Measurements from ENCODE around the gene SLC37A1. TPM values are rescaled to one million over a fixed set of nuclear protein-coding genes. Genes with fewer than 3 reads are reported as not detected.
A peak's percentile ranks its signal among the peaks of the same experiment; 100 is the strongest.

The SLC37A1 gene
- total and polyA plus RNA-seq, 2 of the 13 experiments (the other 11 are each of a cell fraction or from before 2014, with no cell fraction given): 0.22 to 0.40 TPM

DNA sequence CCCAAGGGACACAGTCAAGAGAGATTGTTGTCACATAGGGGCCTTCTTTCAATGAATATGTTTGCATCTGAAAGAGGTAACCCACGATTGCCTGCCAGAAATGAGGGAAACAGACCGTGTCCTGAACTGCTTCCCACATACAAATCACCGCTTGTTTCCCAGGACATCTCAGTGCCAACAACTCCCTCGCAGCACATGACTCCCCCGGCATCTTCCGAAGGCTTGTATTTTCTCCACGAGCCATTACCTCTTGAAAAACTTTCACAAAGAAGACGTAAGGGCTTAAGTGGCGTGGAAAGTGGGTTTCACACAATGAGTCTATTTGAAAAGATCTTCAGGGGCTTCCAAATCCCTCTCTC, 108.1 kb downstream of the SLC37A1 start:
- CTCF ChIA-PET (ENCODE audit: low intra/inter-chr PET ratio, low total read pairs): no interaction called here

DNA sequence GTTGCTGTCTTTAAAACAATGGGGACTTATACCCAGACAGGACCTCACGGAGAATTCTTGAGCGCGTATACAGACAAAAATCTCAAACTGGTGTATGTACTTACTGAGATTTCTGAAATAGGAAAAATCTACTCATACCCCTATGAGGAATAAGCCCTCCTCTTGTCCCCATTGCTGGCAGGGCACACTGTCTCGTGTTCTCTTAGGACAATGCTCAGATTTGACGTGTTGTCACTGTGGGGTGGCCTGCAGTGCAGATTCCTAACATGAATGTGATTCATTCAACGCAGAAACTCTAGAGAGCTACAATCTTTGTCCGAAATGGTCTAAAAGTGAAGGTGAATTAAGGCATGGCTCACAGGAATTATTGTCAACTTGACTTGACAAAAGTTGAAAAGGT, 108.6 kb downstream of the SLC37A1 start:
- DNase-seq (ENCODE audit: low spot score): no peak
- peaks cover 2 to 21% of the 10 kb centered on the region in 2 experiments; a peak in 3 of 5 replicates for H3K27me3 ChIP-seq (ENCODE audit: control insufficient read depth in 1 of 2, insufficient read depth in 2 of 2, low read length in 2 of 2)
- no peak for FAIRE-seq
- H3K9me3 ChIP-seq (ENCODE audit: low read length): no peaks in the 10 kb centered on the region
- peaks cover 62% of the 10 kb centered on the region for H3K4me1 ChIP-seq (ENCODE audit: insufficient read depth, low read length)
- no TSS peak for BruUV-seq (replicated peaks)
- H3K79me2 ChIP-seq (ENCODE audit: insufficient read depth, low read length): no peaks in the 10 kb centered on the region
- intact Hi-C loops (cut with micrococcal nuclease; ENCODE audit: unreplicated experiment): no loop called here
- 88% methylated on average over 7 of the region's 7 CpGs for WGBS (ENCODE audit: low lambda C conversion rate)
- H3K4me3 ChIP-seq (replicated peaks in 1 of 3; ENCODE audit: insufficient read depth in 1 of 3, low read depth in 2 of 3, low read length in 3 of 3): no peak overlapping the region
- H3K27ac ChIP-seq (ENCODE audit: extremely low read length, insufficient read depth, low read length): no peak overlapping the region
- no peaks in the 10 kb centered on the region for H3K36me3 ChIP-seq (replicated peaks in 1 of 2; ENCODE audit: control insufficient read depth in 1 of 2, insufficient read depth in 2 of 2, low read length in 2 of 2)
- no peak for ATAC-seq
- CTCF ChIA-PET (ENCODE audit: low intra/inter-chr PET ratio, low total read pairs): no interaction called here
- H3K4me2 ChIP-seq (ENCODE audit: low read depth, low read length): no peak overlapping the region
- in situ Hi-C loops (cut with HindIII; ENCODE audit: extremely low pct_ligation_motif_present, low pct_unique_long_range_greater_than_20kb): no loop called here
- no peak overlapping the region for H3K9ac ChIP-seq (ENCODE audit: insufficient read depth, low read depth, low read length)
- H4K20me1 ChIP-seq (ENCODE audit: insufficient read depth, low read length): no peaks in the 10 kb centered on the region
- H2AFZ ChIP-seq (ENCODE audit: low read length): no peak overlapping the region
- POLR2A ChIA-PET: no interaction called here
- TF ChIP-seq MAFG (CRISPR knock-in tag; IDR thresholded peaks at IDR 0.05) (no peak), KDM3A (CRISPR knock-in tag; IDR thresholded peaks at IDR 0.05; ENCODE audit: low read depth) (no peak), ZNF24 (IDR thresholded peaks at IDR 0.05) (no peak), MXI1 (IDR thresholded peaks at IDR 0.05; ENCODE audit: borderline replicate concordance, low read depth, low read length) (no peak)
- TF ChIP-seq, protein P1, sequence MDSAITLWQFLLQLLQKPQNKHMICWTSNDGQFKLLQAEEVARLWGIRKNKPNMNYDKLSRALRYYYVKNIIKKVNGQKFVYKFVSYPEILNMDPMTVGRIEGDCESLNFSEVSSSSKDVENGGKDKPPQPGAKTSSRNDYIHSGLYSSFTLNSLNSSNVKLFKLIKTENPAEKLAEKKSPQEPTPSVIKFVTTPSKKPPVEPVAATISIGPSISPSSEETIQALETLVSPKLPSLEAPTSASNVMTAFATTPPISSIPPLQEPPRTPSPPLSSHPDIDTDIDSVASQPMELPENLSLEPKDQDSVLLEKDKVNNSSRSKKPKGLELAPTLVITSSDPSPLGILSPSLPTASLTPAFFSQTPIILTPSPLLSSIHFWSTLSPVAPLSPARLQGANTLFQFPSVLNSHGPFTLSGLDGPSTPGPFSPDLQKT (CRISPR knock-in tag; IDR thresholded peaks at IDR 0.05; ENCODE audit: borderline replicate concordance): no peak

More for the DNA sequence above, 108.1 kb downstream of the SLC37A1 start:
- no peaks in the 10 kb centered on the region for H3K36me3 ChIP-seq (replicated peaks in 1 of 2; ENCODE audit: control insufficient read depth in 1 of 2, insufficient read depth in 2 of 2, low read length in 2 of 2)
- H3K79me2 ChIP-seq (ENCODE audit: insufficient read depth, low read length): no peaks in the 10 kb centered on the region
- ATAC-seq (no peak), DNase-seq (ENCODE audit: low spot score) (no peak), FAIRE-seq (no peak)
- no peak overlapping the region for H3K9ac ChIP-seq (ENCODE audit: insufficient read depth, low read depth, low read length)
- intact Hi-C loops (cut with micrococcal nuclease; ENCODE audit: unreplicated experiment) (no loop called here), in situ Hi-C loops (cut with HindIII; ENCODE audit: extremely low pct_ligation_motif_present, low pct_unique_long_range_greater_than_20kb) (no loop called here)
- H4K20me1 ChIP-seq (ENCODE audit: insufficient read depth, low read length): no peaks in the 10 kb centered on the region
- POLR2A ChIA-PET: no interaction called here
- TF ChIP-seq SETDB1 (CRISPR knock-in tag; IDR thresholded peaks at IDR 0.05; ENCODE audit: borderline replicate concordance): no peak
- TF ChIP-seq RBM22 (optimal IDR thresholded peaks at IDR 0.05; ENCODE audit: low read length): no peak
- TF ChIP-seq ERF (CRISPR knock-in tag; IDR thresholded peaks at IDR 0.05): no peak
- TF ChIP-seq ZNF546 (CRISPR knock-in tag; conservative IDR thresholded peaks at IDR 0.05): no peak
- TF ChIP-seq, protein P2, sequence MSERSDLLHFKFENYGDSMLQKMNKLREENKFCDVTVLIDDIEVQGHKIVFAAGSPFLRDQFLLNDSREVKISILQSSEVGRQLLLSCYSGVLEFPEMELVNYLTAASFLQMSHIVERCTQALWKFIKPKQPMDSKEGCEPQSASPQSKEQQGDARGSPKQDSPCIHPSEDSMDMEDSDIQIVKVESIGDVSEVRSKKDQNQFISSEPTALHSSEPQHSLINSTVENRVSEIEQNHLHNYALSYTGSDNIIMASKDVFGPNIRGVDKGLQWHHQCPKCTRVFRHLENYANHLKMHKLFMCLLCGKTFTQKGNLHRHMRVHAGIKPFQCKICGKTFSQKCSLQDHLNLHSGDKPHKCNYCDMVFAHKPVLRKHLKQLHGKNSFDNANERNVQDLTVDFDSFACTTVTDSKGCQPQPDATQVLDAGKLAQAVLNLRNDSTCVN (CRISPR knock-in tag; IDR thresholded peaks at IDR 0.05; ENCODE audit: borderline replicate concordance): no peak
- TF ChIP-seq, protein P3, sequence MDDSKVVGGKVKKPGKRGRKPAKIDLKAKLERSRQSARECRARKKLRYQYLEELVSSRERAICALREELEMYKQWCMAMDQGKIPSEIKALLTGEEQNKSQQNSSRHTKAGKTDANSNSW (CRISPR knock-in tag; IDR thresholded peaks at IDR 0.05; ENCODE audit: borderline replicate concordance): no peak
- TF ChIP-seq POGZ (CRISPR knock-in tag; IDR thresholded peaks at IDR 0.05): no peak
- no peak for TF ChIP-seq ZNF703 (CRISPR knock-in tag; IDR thresholded peaks at IDR 0.05; ENCODE audit: borderline replicate concordance)
- no peak for TF ChIP-seq ZNF296 (CRISPR knock-in tag; conservative IDR thresholded peaks at IDR 0.05)
- TF ChIP-seq MATR3 (CRISPR knock-in tag; IDR thresholded peaks at IDR 0.05): no peak
- WGBS (ENCODE audit: low lambda C conversion rate): 72% methylated on average over 9 of the region's 9 CpGs
- peak overlapping the region; percentile 69; the same call in 1 of the 2 replicates for H3K4me2 ChIP-seq (ENCODE audit: low read depth, low read length)
- H3K27ac ChIP-seq (ENCODE audit: extremely low read length, insufficient read depth, low read length): no peak overlapping the region
- H3K9me3 ChIP-seq (ENCODE audit: low read length): no peaks in the 10 kb centered on the region
- no peak overlapping the region for H2AFZ ChIP-seq (ENCODE audit: low read length)
- BruUV-seq (replicated peaks): no TSS peak
- H3K4me3 ChIP-seq (replicated peaks in 1 of 3; ENCODE audit: insufficient read depth in 1 of 3, low read depth in 2 of 3, low read length in 3 of 3): no peak overlapping the region
- peaks cover 64% of the 10 kb centered on the region for H3K4me1 ChIP-seq (ENCODE audit: insufficient read depth, low read length)
- peaks cover 2 to 25% of the 10 kb centered on the region in 2 experiments; a peak in 3 of 5 replicates for H3K27me3 ChIP-seq (ENCODE audit: control insufficient read depth in 1 of 2, insufficient read depth in 2 of 2, low read length in 2 of 2)

Data from HepG2 (cell line).